Ovary (tissue), 3 donors: ENCODE data around the gene COL23A1.
A peak's percentile ranks its signal among the peaks of the same experiment; 100 is the strongest.

Source experiments
- POLR2A ChIP-seq: fragments of 450-650 bp; IDR thresholded peaks from one replicate; pipeline ENCODE4 v1.6.1; 2017; ENCODE audit warnings: antibody characterized with exemption, mild to moderate bottlenecking, moderate library complexity
- TF ChIP-seq, protein P1 (sequence below), 3 donors: fragments of 450-650 bp in 2 of 3; fragments of 200-600 bp in 1 of 3; IDR thresholded peaks; one replicate each; pipeline versions ENCODE4 v1.5.1 to v1.8.0; 2016 to 2022; ENCODE audit warnings: antibody characterized with exemption in 3 of 3, mild to moderate bottlenecking in 1 of 3
- donor health status: DM: no; HTN: no; CAD: no.

DNA sequence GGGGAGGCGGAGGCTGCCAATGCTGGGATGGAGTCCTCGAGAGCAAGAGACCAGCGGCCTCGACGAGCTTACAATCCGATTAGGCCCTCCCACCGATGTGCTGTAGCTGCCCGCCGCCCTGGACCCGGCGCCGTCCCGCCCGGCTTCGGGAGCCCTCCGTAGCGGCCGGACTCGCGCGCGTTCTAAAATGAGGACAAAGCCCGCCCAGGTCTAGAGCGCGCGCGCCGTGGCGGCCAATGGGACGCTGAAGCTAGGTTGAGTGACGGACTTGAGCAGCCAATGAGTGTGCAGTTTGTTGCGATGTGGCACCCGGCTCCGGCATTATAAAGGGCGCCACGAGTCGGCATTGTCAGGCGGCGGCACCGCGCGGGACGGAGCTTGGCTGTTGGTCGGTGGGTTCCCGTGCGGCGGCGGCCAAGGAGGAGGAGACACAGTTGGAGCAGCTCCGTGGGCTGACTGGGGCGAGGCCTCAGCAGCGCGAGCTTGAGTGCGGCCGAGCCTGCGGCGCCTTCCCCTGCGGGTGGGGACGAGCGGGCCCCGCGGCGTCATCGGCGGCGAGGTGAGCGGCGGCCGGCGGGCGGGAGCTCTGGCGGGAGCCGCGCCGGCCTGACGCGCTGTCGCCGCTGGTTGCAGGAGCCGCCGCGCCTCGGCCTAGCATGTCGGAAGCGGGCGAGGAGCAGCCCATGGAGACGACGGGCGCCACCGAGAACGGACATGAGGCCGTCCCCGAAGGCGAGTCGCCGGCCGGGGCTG is 385.8 kb downstream of the COL23A1 start, which contains the start of gene HNRNPAB:
- TF ChIP-seq, protein P1, sequence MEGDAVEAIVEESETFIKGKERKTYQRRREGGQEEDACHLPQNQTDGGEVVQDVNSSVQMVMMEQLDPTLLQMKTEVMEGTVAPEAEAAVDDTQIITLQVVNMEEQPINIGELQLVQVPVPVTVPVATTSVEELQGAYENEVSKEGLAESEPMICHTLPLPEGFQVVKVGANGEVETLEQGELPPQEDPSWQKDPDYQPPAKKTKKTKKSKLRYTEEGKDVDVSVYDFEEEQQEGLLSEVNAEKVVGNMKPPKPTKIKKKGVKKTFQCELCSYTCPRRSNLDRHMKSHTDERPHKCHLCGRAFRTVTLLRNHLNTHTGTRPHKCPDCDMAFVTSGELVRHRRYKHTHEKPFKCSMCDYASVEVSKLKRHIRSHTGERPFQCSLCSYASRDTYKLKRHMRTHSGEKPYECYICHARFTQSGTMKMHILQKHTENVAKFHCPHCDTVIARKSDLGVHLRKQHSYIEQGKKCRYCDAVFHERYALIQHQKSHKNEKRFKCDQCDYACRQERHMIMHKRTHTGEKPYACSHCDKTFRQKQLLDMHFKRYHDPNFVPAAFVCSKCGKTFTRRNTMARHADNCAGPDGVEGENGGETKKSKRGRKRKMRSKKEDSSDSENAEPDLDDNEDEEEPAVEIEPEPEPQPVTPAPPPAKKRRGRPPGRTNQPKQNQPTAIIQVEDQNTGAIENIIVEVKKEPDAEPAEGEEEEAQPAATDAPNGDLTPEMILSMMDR (IDR thresholded peaks at IDR 0.05), result no peak
- TF ChIP-seq POLR2A, result peak; percentile 98
